ENCODE results near the gene C1orf53.
A peak's percentile ranks its signal among the peaks of the same experiment; 100 is the strongest.
"Not testable (repeated sequence)": the region's sequence is repeated elsewhere in the genome, so short reads cannot be mapped to it uniquely, and the experiment has no call there.

C1orf53 gene

DNA sequence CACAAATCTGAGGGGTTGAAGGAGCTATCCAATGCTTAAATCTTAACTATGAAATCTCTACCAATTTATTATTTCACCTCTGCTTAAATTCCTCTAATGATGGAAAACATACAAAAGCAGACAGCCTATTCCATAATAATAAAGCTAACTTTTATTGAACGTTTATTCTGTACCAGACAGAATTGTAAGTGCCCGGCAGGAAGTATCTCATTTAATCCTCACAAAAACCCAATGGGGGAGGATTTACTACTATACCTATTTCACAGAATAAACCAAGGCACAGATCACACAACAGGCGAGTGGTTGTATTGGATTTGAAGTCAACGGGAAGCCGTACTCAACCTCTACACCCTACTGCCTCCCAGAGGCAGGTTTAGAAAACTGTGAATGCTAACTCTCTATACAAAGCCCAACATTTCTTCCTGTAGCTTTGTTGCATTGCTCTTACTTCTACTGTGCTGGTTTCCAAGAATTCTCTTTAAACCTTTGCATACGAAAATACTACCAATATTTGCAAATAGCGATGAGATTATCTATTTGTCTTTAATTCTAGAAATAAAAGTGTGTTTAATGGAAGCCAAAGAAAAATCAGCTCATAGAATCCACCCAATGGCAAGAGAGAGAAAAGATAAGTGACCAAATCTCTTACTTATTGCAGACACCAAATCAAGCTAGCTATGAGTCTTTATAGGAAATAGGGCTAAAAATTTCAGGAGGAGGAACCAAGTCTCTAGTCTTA, 33.5 kb upstream of the C1orf53 start:
- no peak overlapping the region for H3K4me3 ChIP-seq (replicated peaks in 1 of 2; ENCODE audit: low read depth in 2 of 2, low read length in 2 of 2)
- TF ChIP-seq, protein P1, sequence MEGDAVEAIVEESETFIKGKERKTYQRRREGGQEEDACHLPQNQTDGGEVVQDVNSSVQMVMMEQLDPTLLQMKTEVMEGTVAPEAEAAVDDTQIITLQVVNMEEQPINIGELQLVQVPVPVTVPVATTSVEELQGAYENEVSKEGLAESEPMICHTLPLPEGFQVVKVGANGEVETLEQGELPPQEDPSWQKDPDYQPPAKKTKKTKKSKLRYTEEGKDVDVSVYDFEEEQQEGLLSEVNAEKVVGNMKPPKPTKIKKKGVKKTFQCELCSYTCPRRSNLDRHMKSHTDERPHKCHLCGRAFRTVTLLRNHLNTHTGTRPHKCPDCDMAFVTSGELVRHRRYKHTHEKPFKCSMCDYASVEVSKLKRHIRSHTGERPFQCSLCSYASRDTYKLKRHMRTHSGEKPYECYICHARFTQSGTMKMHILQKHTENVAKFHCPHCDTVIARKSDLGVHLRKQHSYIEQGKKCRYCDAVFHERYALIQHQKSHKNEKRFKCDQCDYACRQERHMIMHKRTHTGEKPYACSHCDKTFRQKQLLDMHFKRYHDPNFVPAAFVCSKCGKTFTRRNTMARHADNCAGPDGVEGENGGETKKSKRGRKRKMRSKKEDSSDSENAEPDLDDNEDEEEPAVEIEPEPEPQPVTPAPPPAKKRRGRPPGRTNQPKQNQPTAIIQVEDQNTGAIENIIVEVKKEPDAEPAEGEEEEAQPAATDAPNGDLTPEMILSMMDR (IDR thresholded peaks at IDR 0.05; ENCODE audit: low read depth, low read length), result peak; percentile 74
- peak; percentile 74 to 82 for DNase-seq (ENCODE audit: low read depth in 2 of 2)

DNA sequence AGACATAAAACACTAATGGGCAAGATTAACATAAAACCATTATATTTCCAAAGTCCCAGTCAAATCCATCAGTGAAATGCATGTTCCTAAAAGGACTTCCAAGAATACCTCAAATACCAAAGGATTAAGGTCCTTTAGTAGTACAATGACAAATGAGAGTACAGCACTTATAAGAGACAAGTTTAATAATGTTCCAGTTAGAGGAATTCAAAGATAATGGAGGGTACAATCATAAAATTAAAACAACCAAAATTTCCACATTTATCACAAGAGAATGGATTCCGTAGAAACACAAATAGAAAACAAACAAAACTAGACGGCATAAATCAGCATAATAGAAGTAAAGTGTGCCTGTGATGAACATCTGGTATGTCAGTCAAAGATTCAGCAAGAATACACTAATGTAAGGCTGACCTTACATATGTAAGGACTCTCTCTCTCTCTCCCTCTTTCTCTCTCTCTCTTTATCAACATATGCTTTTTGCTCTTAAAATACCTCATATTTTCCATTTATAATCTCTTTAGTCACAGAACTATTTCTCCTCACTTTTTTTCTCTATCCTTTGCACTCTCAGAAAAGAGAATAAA, 32.8 kb upstream of the C1orf53 start:
- DNase-seq (ENCODE audit: low read depth in 2 of 2), result no peak
- H3K4me3 ChIP-seq (replicated peaks in 1 of 2; ENCODE audit: low read depth in 2 of 2, low read length in 2 of 2), result no peak overlapping the region
- TF ChIP-seq, protein P1 (IDR thresholded peaks at IDR 0.05; ENCODE audit: low read depth, low read length), result no peak

DNA sequence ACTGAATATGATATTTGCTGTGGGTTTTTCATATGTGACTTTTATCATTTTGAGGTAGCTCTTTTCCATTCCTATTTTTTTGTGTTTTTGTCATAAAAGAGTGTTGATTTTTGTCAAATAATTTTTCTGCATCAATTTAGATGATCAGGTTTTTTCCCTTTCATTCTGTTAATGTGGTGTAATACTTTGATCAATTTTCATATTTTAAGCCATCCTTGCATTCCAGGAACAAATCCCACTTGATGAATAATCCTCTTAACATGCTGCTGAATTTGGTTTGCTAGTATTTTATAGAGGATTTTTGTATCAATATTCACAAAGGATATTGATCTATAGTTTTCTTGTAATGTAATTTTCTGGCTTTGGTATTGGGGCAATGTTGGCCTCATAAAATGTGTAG, 25.5 kb upstream of the C1orf53 start:
- H3K4me3 ChIP-seq (replicated peaks in 1 of 2; ENCODE audit: low read depth in 2 of 2, low read length in 2 of 2), result no peak overlapping the region
- DNase-seq (ENCODE audit: low read depth in 2 of 2), result no peak
- TF ChIP-seq, protein P1 (IDR thresholded peaks at IDR 0.05; ENCODE audit: low read depth, low read length), result no peak

DNA sequence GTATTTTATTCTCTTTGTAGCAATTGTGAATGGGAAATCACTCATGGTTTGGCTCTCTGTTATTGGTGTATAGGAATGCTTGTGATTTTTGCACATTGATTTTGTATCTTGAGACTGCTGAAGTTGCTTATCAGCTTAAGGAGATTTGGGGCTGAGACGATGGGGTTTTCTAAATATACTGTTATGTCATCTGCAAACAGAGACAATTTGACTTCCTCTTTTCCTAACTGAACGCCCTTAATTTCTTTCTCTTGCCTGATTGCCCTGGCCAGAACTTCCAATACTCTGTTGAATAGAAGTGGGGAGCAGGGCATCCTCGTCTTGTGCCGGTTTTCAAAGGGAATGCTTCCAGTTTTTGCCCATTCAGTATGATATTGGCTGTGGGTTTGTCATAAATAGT, 22.0 kb upstream of the C1orf53 start:
- DNase-seq (ENCODE audit: low read depth in 2 of 2); H3K4me3 ChIP-seq (replicated peaks in 1 of 2; ENCODE audit: low read depth in 2 of 2, low read length in 2 of 2): not testable (repeated sequence)

DNA sequence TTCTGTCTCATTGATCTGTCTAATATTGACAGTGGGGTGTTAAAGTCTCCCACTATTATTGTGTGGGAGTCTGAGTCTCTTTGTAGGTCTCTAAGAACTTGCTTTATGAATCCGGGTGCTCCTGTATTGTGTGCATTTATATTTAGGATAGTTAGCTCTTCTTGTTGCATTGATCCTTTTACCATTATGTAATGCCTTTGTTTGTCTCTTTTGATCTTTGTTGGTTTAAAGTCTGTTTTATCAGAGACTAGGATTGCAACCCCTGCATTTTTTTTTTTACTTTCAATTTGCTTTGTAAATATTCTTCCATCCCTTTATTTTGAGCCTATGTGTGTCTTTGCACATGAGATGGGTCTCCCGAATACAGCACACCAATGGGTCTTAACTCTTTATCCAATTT, 20.2 kb upstream of the C1orf53 start:
- H3K4me3 ChIP-seq (replicated peaks in 1 of 2; ENCODE audit: low read depth in 2 of 2, low read length in 2 of 2); DNase-seq (ENCODE audit: low read depth in 2 of 2): not testable (repeated sequence)

DNA sequence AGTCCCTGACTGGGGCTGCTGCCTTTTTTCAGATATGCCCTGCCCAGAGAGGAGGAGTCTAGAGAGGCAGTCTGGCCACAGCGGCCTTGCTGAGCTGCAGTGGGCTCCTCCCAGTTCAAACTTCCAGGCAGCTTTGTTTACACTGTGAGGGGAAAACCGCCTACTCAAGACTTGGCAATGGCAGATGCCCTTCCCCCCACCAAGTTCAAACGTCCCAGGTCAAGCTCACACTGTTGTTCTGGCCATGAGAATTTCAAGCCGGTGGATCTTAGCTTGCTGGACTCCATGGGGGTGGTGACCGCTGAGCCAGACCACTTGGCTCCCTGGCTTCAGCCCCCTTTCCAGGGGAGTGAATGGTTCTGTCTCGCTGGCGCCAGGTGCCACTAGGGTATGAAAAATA, 18.3 kb upstream of the C1orf53 start:
- TF ChIP-seq, protein P1 (IDR thresholded peaks at IDR 0.05; ENCODE audit: low read depth, low read length), result no peak
- no peak overlapping the region for H3K4me3 ChIP-seq (replicated peaks in 1 of 2; ENCODE audit: low read depth in 2 of 2, low read length in 2 of 2)

DNA sequence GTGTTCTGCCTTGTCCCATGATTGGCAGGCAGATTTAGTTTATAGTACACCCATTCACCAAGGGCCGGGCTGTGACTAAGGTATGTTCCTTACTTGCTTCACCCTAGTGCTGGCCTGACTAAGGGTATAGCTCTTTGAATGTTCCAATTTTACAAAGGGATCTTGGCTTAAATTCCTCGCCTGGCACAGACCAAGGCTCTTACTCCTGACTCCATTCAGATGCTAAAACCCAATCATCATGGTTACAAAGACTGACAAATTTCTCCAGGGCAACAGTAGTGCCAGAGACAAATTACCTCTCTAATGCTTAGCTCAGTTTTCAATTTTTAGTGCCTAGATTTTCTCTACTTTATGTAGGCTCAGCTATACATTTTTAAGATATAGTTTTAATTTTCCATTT, 11.5 kb upstream of the C1orf53 start:
- H3K4me3 ChIP-seq (replicated peaks in 1 of 2; ENCODE audit: low read depth in 2 of 2, low read length in 2 of 2), result no peak overlapping the region
- no peak for DNase-seq (ENCODE audit: low read depth in 2 of 2)
- TF ChIP-seq, protein P1 (IDR thresholded peaks at IDR 0.05; ENCODE audit: low read depth, low read length), result no peak

More for the DNA sequence above, 18.3 kb upstream of the C1orf53 start:
- DNase-seq (ENCODE audit: low read depth in 2 of 2), result no peak

DNA sequence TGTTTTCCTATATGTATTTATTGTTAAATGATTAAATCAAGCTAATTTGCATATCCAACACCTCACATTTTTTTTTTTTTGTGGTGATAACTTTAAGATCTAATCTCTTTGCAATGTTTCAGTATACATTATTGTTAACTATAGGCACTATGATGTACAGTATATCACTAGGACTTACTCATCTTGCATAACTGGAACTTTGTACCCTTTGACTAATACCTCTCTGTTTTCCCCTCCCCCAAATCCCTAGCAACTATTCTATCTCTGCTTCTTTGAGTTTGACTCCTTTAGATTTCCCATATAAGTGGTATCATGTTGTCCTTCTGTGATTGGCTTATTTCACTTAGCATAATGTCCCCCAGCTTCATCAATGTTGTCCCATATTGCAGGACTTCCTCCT, 9.7 kb upstream of the C1orf53 start:
- TF ChIP-seq, protein P1 (IDR thresholded peaks at IDR 0.05; ENCODE audit: low read depth, low read length), result no peak
- DNase-seq (ENCODE audit: low read depth in 2 of 2), result no peak
- no peak overlapping the region for H3K4me3 ChIP-seq (replicated peaks in 1 of 2; ENCODE audit: low read depth in 2 of 2, low read length in 2 of 2)
